ENCODE data around the gene RBSN. TPM values are rescaled to one million over a fixed set of nuclear protein-coding genes. Genes with fewer than 3 reads are reported as not detected.

Gene RBSN
- total and polyA plus RNA-seq, 2 of the 4 experiments (the other 2 are of a cell fraction) = 8.7 to 33.7 TPM

GRCh38 chr3:15114466-15115358, 15.8 kb upstream of the RBSN start:
- Histone ChIP-seq H3K79me1 (ENCODE audit: low read depth in 1 of 2, low read length in 2 of 2) (no peaks in the 10 kb centered on the region), H3K4ac (ENCODE audit: low read depth, low read length) (no peak overlapping the region), H3K9me3 (ENCODE audit: control insufficient read depth, insufficient read depth, low read length) (peaks cover 4% of the 10 kb centered on the region; the same call in 1 of the 2 replicates), H3K36me3 (ENCODE audit: control insufficient read depth, insufficient read depth, low read length) (no peaks in the 10 kb centered on the region), H2AK9ac (replicated peaks; ENCODE audit: low read depth, low read length, poor library complexity) (peak overlapping the region; percentile 51), H2BK5ac (ENCODE audit: low read depth, low read length, poor library complexity, severe bottlenecking) (no peak overlapping the region), H3K23ac (ENCODE audit: low read depth, low read length) (no peak overlapping the region), H3K14ac (replicated peaks; ENCODE audit: low read depth, low read length) (no peak overlapping the region), H2AK5ac (ENCODE audit: low read depth, low read length) (no peak overlapping the region), H3K4me3 (ENCODE audit: insufficient read depth, low read depth, low read length) (no peak overlapping the region), H4K20me1 (ENCODE audit: insufficient read depth, low read length) (no peaks in the 10 kb centered on the region; the same call in 1 of the 2 replicates), H3K27me3 (ENCODE audit: control insufficient read depth, insufficient read depth, low read length) (peaks cover 24% of the 10 kb centered on the region), H4K5ac (ENCODE audit: low read depth, low read length) (no peak overlapping the region), H3K56ac (ENCODE audit: extremely low read depth, insufficient read depth, low read length) (no peak overlapping the region), H2AFZ (replicated peaks; ENCODE audit: low read length, poor library complexity) (no peak overlapping the region), H3K9me1 (ENCODE audit: insufficient read depth, low read length) (no peaks in the 10 kb centered on the region), H3K4me2 (ENCODE audit: low read depth, low read length) (no peak overlapping the region), H4K8ac (ENCODE audit: low read depth in 2 of 2, low read length in 2 of 2) (no peak overlapping the region), H3K9ac (ENCODE audit: low read depth, low read length) (no peak overlapping the region), H3K27ac (ENCODE audit: insufficient read depth, low read length) (no peak overlapping the region), H2BK120ac (ENCODE audit: low read depth, low read length) (no peak overlapping the region), H4K91ac (ENCODE audit: insufficient read depth, low read depth, low read length) (no peak overlapping the region), H2BK15ac (ENCODE audit: low read depth, low read length) (no peak overlapping the region), H2BK20ac (ENCODE audit: low read depth, low read length) (no peak overlapping the region), H3K18ac (ENCODE audit: low read depth, low read length) (no peak overlapping the region), H3K4me1 (ENCODE audit: control insufficient read depth, insufficient read depth, low read length) (no peaks in the 10 kb centered on the region)
- intact Hi-C loops (cut with micrococcal nuclease) = loop anchor here (5.0 kb wide), 1 partner anchor 228 kb away; no protein-coding TSS in a partner anchor
- dilution Hi-C loops (cut with HindIII; ENCODE audit: low sequenced_read_pairs, unreplicated experiment) = no loop called here
- ChIA-PET CTCF (interaction anchor here (0.6 kb wide), 1 partner anchor 1128 kb away, joined by 4 read pairs; no protein-coding TSS in a partner anchor), POLR2A (ENCODE audit: unreplicated experiment) (no interaction called here)
- DNase-seq (no peak), ATAC-seq (ENCODE audit: low read depth) (no peak)
- BruUV-seq (replicated peaks) = no TSS peak
- in situ Hi-C loops (cut with MboI; ENCODE audit: low sequenced_read_pairs) = loop anchor here (25.0 kb wide), 1 partner anchor 273 kb away; no protein-coding TSS in a partner anchor
- WGBS, 2 experiments (ENCODE audit: extremely low coverage in 2 of 2, insufficient read length in 1 of 2) = no CpG with 5 or more reads among the region's 10 CpGs
- TF ChIP-seq, protein P1, sequence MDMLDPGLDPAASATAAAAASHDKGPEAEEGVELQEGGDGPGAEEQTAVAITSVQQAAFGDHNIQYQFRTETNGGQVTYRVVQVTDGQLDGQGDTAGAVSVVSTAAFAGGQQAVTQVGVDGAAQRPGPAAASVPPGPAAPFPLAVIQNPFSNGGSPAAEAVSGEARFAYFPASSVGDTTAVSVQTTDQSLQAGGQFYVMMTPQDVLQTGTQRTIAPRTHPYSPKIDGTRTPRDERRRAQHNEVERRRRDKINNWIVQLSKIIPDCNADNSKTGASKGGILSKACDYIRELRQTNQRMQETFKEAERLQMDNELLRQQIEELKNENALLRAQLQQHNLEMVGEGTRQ (IDR thresholded peaks at IDR 0.05; ENCODE audit: low read depth, low read length) = no peak
- TF ChIP-seq BHLHE40 (IDR thresholded peaks at IDR 0.05; ENCODE audit: low read depth, low read length) (no peak), POLR2A (IDR thresholded peaks at IDR 0.05; ENCODE audit: low read depth, low read length) (no peak), FOS (IDR thresholded peaks at IDR 0.05; ENCODE audit: low read depth, low read length) (no peak), NFE2L2 (IDR thresholded peaks at IDR 0.05; ENCODE audit: low read depth, low read length) (no peak), CEBPB (IDR thresholded peaks at IDR 0.05; ENCODE audit: low read depth, low read length) (no peak)

Measured in IMR-90 (cell line).